BJ (cell line): ENCODE results near the gene ZBTB43. TPM values are rescaled to one million over a fixed set of nuclear protein-coding genes. Genes with fewer than 3 reads are reported as not detected.
A peak's percentile ranks its signal among the peaks of the same experiment; 100 is the strongest.

Experiments used
- CTCF ChIA-PET: fragments of 350-600 bp; formaldehyde crosslinking; extraction: SDS; loops from one replicate; lab custom pipeline; 2021; ENCODE audit warnings: antibody characterized with exemption, inconsistent platforms; lab: Yijun Ruan, JAX
- POLR2A ChIA-PET: fragments of 300-600 bp; sonication (Branson Sonifier 250); formaldehyde crosslinking; extraction: SDS; loops from one replicate; lab custom pipeline; 2021; ENCODE audit warnings: antibody characterized with exemption; lab: Charles Lee
- DNase-seq: peaks from one replicate; pipeline ENCODE4 v3.0.0-alpha.2; 2011; ENCODE audit warnings: low read depth
- H3K27me3 ChIP-seq: 2 replicates; pipeline ENCODE4 v1.6.0; 2011; ENCODE audit warnings: low read length; ENCODE audit not compliant: control insufficient read depth, insufficient read depth
- H3K36me3 ChIP-seq: 2 replicates; pipeline ENCODE4 v1.5.1; 2011; ENCODE audit warnings: low read length; ENCODE audit not compliant: control insufficient read depth, insufficient read depth
- H3K4me3 ChIP-seq: 2 replicates; pipeline ENCODE4 v1.5.1; 2011; ENCODE audit warnings: low read depth, mild to moderate bottlenecking, control low read depth, low read length
- CTCF ChIP-seq: IDR thresholded peaks from 2 replicates; pipeline ENCODE4 v1.5.1; 2011; ENCODE audit warnings: low read depth, mild to moderate bottlenecking, control low read depth, inconsistent platforms, low read length, moderate library complexity; ENCODE audit not compliant: insufficient read depth
- polyA plus RNA-seq: library from polyadenylated mRNA; depleted of rRNA; stranded (reverse); fragments of >200 nt; gene quantifications from 2 replicates; pipeline ENCODE4 v1.2.3, GENCODE V29; 2011

Gene ZBTB43
- polyA plus RNA-seq, 1 experiment: 4.6 TPM

GRCh38 chr9:126856326-126856877 is 51.6 kb downstream of the ZBTB43 start:
- POLR2A ChIA-PET: no interaction called here
- CTCF ChIA-PET: interaction anchor here (1.1 kb wide), 1 partner anchor 29 kb away, joined by 3 read pairs; no protein-coding TSS in a partner anchor
- H3K4me3 ChIP-seq: no peak overlapping the region
- H3K27me3 ChIP-seq: peaks cover 24% of the 10 kb centered on the region
- no peaks in the 10 kb centered on the region for H3K36me3 ChIP-seq
- DNase-seq: no peak
- TF ChIP-seq CTCF: no peak

- Histone ChIP-seq H3K36me3 (no peaks in the 10 kb centered on the region), H3K4me3 (no peak overlapping the region), H3K27me3 (peaks cover 21% of the 10 kb centered on the region)
- no peak for TF ChIP-seq CTCF
- no peak for DNase-seq
- CTCF ChIA-PET: interaction anchor here (0.6 to 1.1 kb wide), 2 partner anchors 22 to 30 kb away, joined by 3 read pairs; no protein-coding TSS in a partner anchor
- POLR2A ChIA-PET: no interaction called here
Measured at GRCh38 chr9:126857261-126857960, 52.6 kb downstream of the ZBTB43 start.

GRCh38 chr9:126859111-126859510 is 54.3 kb downstream of the ZBTB43 start:
- H3K36me3 ChIP-seq: peaks cover under 1% of the 10 kb centered on the region; the same call in 1 of the 2 replicates
- DNase-seq: no peak
- ChIA-PET CTCF (interaction anchor here (0.8 to 2.7 kb wide), 7 partner anchors 9 to 59 kb away, joined by 3 to 18 read pairs (median 6); no protein-coding TSS in a partner anchor), POLR2A (no interaction called here)
- no peak overlapping the region for H3K4me3 ChIP-seq
- H3K27me3 ChIP-seq: peaks cover 15% of the 10 kb centered on the region
- TF ChIP-seq CTCF: no peak

GRCh38 chr9:126860077-126860756 is 55.4 kb downstream of the ZBTB43 start, which contains the start of gene ZBTB34:
ZBTB34 (plus strand) TSS chr9:126860639; CDS start chr9:126879400, 18,761 bp downstream.
- Histone ChIP-seq H3K27me3 (peaks cover 15% of the 10 kb centered on the region), H3K36me3 (peaks cover 4% of the 10 kb centered on the region; the same call in 1 of the 2 replicates), H3K4me3 (peak within 1 kb of the TSS; percentile 89)
- TF ChIP-seq CTCF: peak; percentile 99
- CTCF ChIA-PET: interaction anchor here (0.7 to 2.7 kb wide), 11 partner anchors 8 to 80 kb away, joined by 3 to 18 read pairs (median 6); no protein-coding TSS in a partner anchor
- POLR2A ChIA-PET: no interaction called here
- DNase-seq: no peak
